ENCODE results near the gene S100A2. TPM values are rescaled to one million over a fixed set of nuclear protein-coding genes. Genes with fewer than 3 reads are reported as not detected.

The S100A2 gene
- total and polyA plus RNA-seq, 2 of the 8 experiments (the other 6 are each of a cell fraction or from before 2014, with no cell fraction given), result 0.86 TPM; not detected in 1

DNA sequence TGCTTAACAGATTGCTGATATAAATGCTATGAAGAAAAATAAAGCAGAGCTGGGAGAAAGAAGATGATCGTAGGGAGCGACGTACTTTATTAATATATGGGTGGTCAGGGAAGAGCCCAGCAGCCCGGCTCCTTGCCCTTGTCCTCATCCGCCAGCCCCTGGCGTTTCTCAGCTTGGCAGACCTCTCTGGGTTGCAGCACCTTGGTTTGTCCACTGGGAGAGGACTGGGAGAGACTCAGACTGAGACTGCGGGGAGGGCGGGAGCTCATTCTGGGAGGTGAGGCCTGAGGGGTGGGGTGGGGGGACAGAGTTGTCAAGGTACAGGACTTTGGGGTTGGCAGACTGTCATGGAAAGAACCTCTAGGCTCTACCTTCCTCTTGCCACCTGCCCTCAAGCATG, 13.3 kb downstream of the S100A2 start:
- H3K27ac ChIP-seq (ENCODE audit: low read depth, low read length), result no peak overlapping the region
- TF ChIP-seq, protein P1, sequence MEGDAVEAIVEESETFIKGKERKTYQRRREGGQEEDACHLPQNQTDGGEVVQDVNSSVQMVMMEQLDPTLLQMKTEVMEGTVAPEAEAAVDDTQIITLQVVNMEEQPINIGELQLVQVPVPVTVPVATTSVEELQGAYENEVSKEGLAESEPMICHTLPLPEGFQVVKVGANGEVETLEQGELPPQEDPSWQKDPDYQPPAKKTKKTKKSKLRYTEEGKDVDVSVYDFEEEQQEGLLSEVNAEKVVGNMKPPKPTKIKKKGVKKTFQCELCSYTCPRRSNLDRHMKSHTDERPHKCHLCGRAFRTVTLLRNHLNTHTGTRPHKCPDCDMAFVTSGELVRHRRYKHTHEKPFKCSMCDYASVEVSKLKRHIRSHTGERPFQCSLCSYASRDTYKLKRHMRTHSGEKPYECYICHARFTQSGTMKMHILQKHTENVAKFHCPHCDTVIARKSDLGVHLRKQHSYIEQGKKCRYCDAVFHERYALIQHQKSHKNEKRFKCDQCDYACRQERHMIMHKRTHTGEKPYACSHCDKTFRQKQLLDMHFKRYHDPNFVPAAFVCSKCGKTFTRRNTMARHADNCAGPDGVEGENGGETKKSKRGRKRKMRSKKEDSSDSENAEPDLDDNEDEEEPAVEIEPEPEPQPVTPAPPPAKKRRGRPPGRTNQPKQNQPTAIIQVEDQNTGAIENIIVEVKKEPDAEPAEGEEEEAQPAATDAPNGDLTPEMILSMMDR (IDR thresholded peaks at IDR 0.05; ENCODE audit: control extremely low read depth in 1 of 3, insufficient read depth in 1 of 3, low read depth in 1 of 3, low read length in 3 of 3), result peak; percentile 24 to 40 (median 31)
- no peak for TF ChIP-seq SAP30 (IDR thresholded peaks at IDR 0.05; ENCODE audit: insufficient read depth, insufficient replicate concordance, low read length)
- TF ChIP-seq RAD21 (IDR thresholded peaks at IDR 0.05 in 1 of 2, conservative IDR thresholded peaks at IDR 0.05 in 1 of 2; ENCODE audit: low read depth in 2 of 2, low read length in 2 of 2), result peak in 1 of 2 experiments; percentile 35; a peak in 1 of 4 replicates
- TF ChIP-seq NRF1 (IDR thresholded peaks at IDR 0.05; ENCODE audit: low read depth, low read length), result no peak
- no peak for TF ChIP-seq PHF8 (conservative IDR thresholded peaks at IDR 0.05; ENCODE audit: low read depth, low read length)
- no peak for TF ChIP-seq SP1 (IDR thresholded peaks at IDR 0.05; ENCODE audit: low read depth, low read length)
- TF ChIP-seq TCF12 (IDR thresholded peaks at IDR 0.05; ENCODE audit: low read depth, low read length), result no peak
- TF ChIP-seq HDAC2 (IDR thresholded peaks at IDR 0.05; ENCODE audit: borderline replicate concordance in 1 of 2, low read depth in 2 of 2, low read length in 2 of 2), result no peak
- no peaks in the 10 kb centered on the region for H3K23me2 ChIP-seq (ENCODE audit: low read depth, low read length)
- H3K4me3 ChIP-seq (ENCODE audit: extremely low read depth in 1 of 4, insufficient read depth in 2 of 4, low read depth in 3 of 4, low read length in 4 of 4), result no peak overlapping the region
- no peaks in the 10 kb centered on the region; a peak in 3 of 7 replicates for H3K27me3 ChIP-seq (replicated peaks in 1 of 4; ENCODE audit: control insufficient read depth in 3 of 4, extremely low read depth in 1 of 4, insufficient read depth in 3 of 4, low read length in 3 of 4)
- FAIRE-seq, result no peak
- H4K20me1 ChIP-seq (replicated peaks in 1 of 2; ENCODE audit: control insufficient read depth in 1 of 2, insufficient read depth in 2 of 2, low read length in 2 of 2), result no peaks in the 10 kb centered on the region
- H2BK120ac ChIP-seq (replicated peaks; ENCODE audit: low read depth, low read length), result no peak overlapping the region
- H3K9me3 ChIP-seq (ENCODE audit: insufficient read depth in 2 of 2, low read depth in 1 of 2, low read length in 1 of 2), result no peaks in the 10 kb centered on the region
- H4K8ac ChIP-seq (ENCODE audit: extremely low read depth, insufficient read depth, low read length), result no peak overlapping the region
- H3K4me1 ChIP-seq (replicated peaks in 1 of 4; ENCODE audit: control insufficient read depth in 3 of 4, insufficient read depth in 4 of 4, low read length in 3 of 4), result peaks cover 0 to 14% (median 4%) of the 10 kb centered on the region in 4 experiments; a peak in 4 of 7 replicates
- H2BK15ac ChIP-seq (ENCODE audit: low read length), result no peak overlapping the region
- no peak overlapping the region for H3K9ac ChIP-seq (replicated peaks in 1 of 4; ENCODE audit: extremely low read depth in 1 of 4, low read depth in 3 of 4, low read length in 3 of 4)
- H2BK12ac ChIP-seq (ENCODE audit: low read depth, low read length), result no peak overlapping the region
- ChIA-PET POLR2A (ENCODE audit: partially characterized antibody) (interaction anchor here (1.0 to 1.5 kb wide), 4 partner anchors 10 to 82 kb away, joined by 3 to 6 read pairs (median 4); partner anchors contain the start of genes CHTOP and S100A13), CTCF (ENCODE audit: partially characterized antibody) (interaction anchor here (0.8 to 12.9 kb wide), 17 partner anchors 8 to 533 kb away, joined by 3 to 165 read pairs (median 4); partner anchors contain the start of genes S100A1, S100A13, S100A2 and S100A5)
- WGBS, 2 experiments (ENCODE audit: extremely low coverage in 1 of 2, insufficient coverage in 1 of 2, insufficient read length in 1 of 2, insufficient replicate concordance in 2 of 2, low coverage in 1 of 2, low lambda C conversion rate in 2 of 2, missing lambda C conversion rate in 1 of 2), result 85% methylated on average over 8 of the region's 8 CpGs; no CpG with 5 or more reads in 1 of the 2 experiments
- no peak overlapping the region for H2AK5ac ChIP-seq (ENCODE audit: low read depth, low read length)
- H4K5ac ChIP-seq (ENCODE audit: insufficient read length, low read depth, low read length), result no peak overlapping the region
- H3K79me1 ChIP-seq (ENCODE audit: low read depth, low read length), result no peaks in the 10 kb centered on the region
- H4K91ac ChIP-seq (replicated peaks; ENCODE audit: insufficient read length, low read length), result no peak overlapping the region
- H3K23ac ChIP-seq (ENCODE audit: insufficient read length), result no peak overlapping the region
- H3K14ac ChIP-seq (ENCODE audit: insufficient read length), result no peak overlapping the region
- no peak overlapping the region for H3K56ac ChIP-seq (replicated peaks; ENCODE audit: insufficient read length, low read depth, low read length)
- no peak overlapping the region for H2BK5ac ChIP-seq (ENCODE audit: low read depth, low read length)
- H3K18ac ChIP-seq (ENCODE audit: extremely low read depth, low read length), result no peak overlapping the region
- no peak overlapping the region for H2AFZ ChIP-seq (ENCODE audit: low read length)
- no peaks in the 10 kb centered on the region for H3K36me3 ChIP-seq (ENCODE audit: control insufficient read depth in 2 of 4, insufficient read depth in 4 of 4, low read length in 3 of 4)
- no peaks in the 10 kb centered on the region for H3K79me2 ChIP-seq (ENCODE audit: control insufficient read depth in 1 of 2, insufficient read depth in 2 of 2, low read length in 2 of 2)
- no peak for DNase-seq (ENCODE audit: low read depth in 1 of 2, low spot score in 2 of 2)
- H3K4ac ChIP-seq (replicated peaks; ENCODE audit: insufficient read length, low read depth, low read length), result no peak overlapping the region
- H2BK20ac ChIP-seq (ENCODE audit: low read length), result no peak overlapping the region
- H3K4me2 ChIP-seq (ENCODE audit: insufficient read depth in 1 of 2, low read depth in 2 of 2, low read length in 2 of 2), result no peak overlapping the region
